22Rv1 (cell line): Measurements from ENCODE around the gene SPATA3.

Source experiments
- CTCF ChIP-seq: fragments of 450-650 bp; IDR thresholded peaks from 2 replicates; pipeline ENCODE4 v1.5.1; 2017; ENCODE audit warnings: mild to moderate bottlenecking
- ZFX ChIP-seq: fragments of 450-650 bp; IDR thresholded peaks from 2 replicates; pipeline ENCODE4 v1.6.1; 2017; ENCODE audit warnings: antibody characterized with exemption, borderline replicate concordance

GRCh38 chr2:230980468-230980867, 15.5 kb upstream of the SPATA3 start:
- TF ChIP-seq CTCF: no peak
- TF ChIP-seq ZFX: no peak
